GM23338 (cell line): ENCODE measurements around the gene NCKAP5.

Experiments
- CREB1 ChIP-seq: fragments of 250-450 bp; sonication (Bioruptor Pico); IDR thresholded peaks from 2 replicates; pipeline ENCODE4 v1.5.0; 2020; ENCODE audit warnings: low read depth, mild to moderate bottlenecking, moderate library complexity
- CTCF ChIP-seq, 2 experiments: fragments of 200-600 bp in 1 of 2; sonication (generic) in 1 of 2; conservative IDR thresholded peaks; 2 replicates each; pipeline versions ENCODE4 v1.5.1 to v1.6.1; 2016 to 2017; ENCODE audit warnings: antibody characterized with exemption in 2 of 2, low read depth in 2 of 2, mild to moderate bottlenecking in 2 of 2, moderate library complexity in 1 of 2
- ETS1 ChIP-seq: IDR thresholded peaks from 2 replicates; pipeline ENCODE4 v1.6.1; 2016; ENCODE audit warnings: antibody characterized with exemption
- EZH2 ChIP-seq: fragments of 200-600 bp; sonication (generic); IDR thresholded peaks from one replicate; pipeline ENCODE4 v1.8.0; 2017; ENCODE audit warnings: antibody characterized with exemption, mild to moderate bottlenecking, low read depth; ENCODE audit not compliant: unreplicated experiment
- EZH2phosphoT487 ChIP-seq: fragments of 200-600 bp; sonication (generic); IDR thresholded peaks from one replicate; pipeline ENCODE4 v1.8.1; 2018; ENCODE audit warnings: antibody characterized with exemption; ENCODE audit not compliant: unreplicated experiment
- JUNB ChIP-seq: IDR thresholded peaks from one replicate; pipeline ENCODE4 v1.6.1; 2016; ENCODE audit warnings: antibody characterized with exemption; ENCODE audit not compliant: unreplicated experiment
- NANOG ChIP-seq: IDR thresholded peaks from 2 replicates; pipeline ENCODE4 v1.6.1; 2016; ENCODE audit warnings: antibody characterized with exemption, borderline replicate concordance
- POLR2AphosphoS5 ChIP-seq: IDR thresholded peaks from 2 replicates; pipeline ENCODE4 v1.6.1; 2016; ENCODE audit warnings: antibody characterized with exemption, low read depth
- REST ChIP-seq: IDR thresholded peaks from one replicate; pipeline ENCODE4 v1.6.1; 2018; ENCODE audit warnings: antibody characterized with exemption; ENCODE audit not compliant: unreplicated experiment
- STAT1 ChIP-seq: IDR thresholded peaks from one replicate; pipeline ENCODE4 v1.6.1; 2016; ENCODE audit warnings: antibody characterized with exemption; ENCODE audit not compliant: unreplicated experiment
- ZNF114 ChIP-seq: fragments of 250-450 bp; sonication (Bioruptor Pico); IDR thresholded peaks from 2 replicates; pipeline ENCODE4 v1.5.0; 2020; ENCODE audit warnings: mild to moderate bottlenecking, moderate library complexity
- ZNF331 ChIP-seq: fragments of 250-450 bp; sonication (Bioruptor Pico); IDR thresholded peaks from 2 replicates; pipeline ENCODE4 v1.5.0; 2020; ENCODE audit warnings: low read depth, mild to moderate bottlenecking, moderate library complexity
- ZNF462 ChIP-seq: fragments of 250-450 bp; sonication (Bioruptor Pico); IDR thresholded peaks from 2 replicates; pipeline ENCODE4 v1.5.0; 2020; ENCODE audit warnings: mild to moderate bottlenecking, moderate library complexity

GRCh38 chr2:132760405-132760804, 807.9 kb downstream of the NCKAP5 start:
- TF ChIP-seq STAT1 (no peak), CTCF (conservative IDR thresholded peaks at IDR 0.05; ENCODE audit: low read depth in 2 of 2) (no peak), POLR2AphosphoS5 (no peak), EZH2 (no peak), JUNB (no peak), ETS1 (no peak), CREB1 (CRISPR knock-in tag) (no peak), EZH2phosphoT487 (no peak), REST (no peak), ZNF462 (CRISPR knock-in tag) (no peak), NANOG (no peak), ZNF114 (CRISPR knock-in tag) (no peak), ZNF331 (CRISPR knock-in tag) (no peak)
